NCI-H2081 (cell line): Measurements from ENCODE around the gene SMPDL3A.

Experiments
- DNase-seq, 2 experiments: peaks; one replicate each; lab custom pipeline; 2025; lab: John Stamatoyannopoulos, UW

SMPDL3A gene

DNA sequence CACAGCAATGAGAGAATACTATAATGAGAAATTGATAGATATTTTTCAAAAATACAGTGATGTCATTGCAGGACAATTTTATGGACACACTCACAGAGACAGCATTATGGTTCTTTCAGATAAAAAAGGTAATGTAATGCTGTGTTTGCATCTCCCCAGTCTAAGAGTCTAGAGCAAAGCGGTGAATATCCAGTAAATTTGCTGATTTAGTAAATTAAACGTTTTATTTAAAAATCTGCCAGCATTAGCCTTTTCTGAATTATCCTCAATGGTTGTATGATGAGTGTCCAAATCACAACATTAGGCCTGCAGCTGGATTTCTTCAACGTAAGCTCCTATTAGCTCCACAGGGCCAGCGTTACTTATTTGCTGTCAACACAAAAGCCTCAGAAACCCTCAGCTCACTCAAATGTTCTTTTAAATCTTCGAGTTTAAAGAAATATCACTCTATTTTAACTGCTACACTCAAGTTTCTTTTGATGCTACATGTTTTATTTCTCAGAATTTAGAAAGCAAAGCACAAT is 16.0 kb downstream of the SMPDL3A start:
- DNase-seq, result no peak

DNA sequence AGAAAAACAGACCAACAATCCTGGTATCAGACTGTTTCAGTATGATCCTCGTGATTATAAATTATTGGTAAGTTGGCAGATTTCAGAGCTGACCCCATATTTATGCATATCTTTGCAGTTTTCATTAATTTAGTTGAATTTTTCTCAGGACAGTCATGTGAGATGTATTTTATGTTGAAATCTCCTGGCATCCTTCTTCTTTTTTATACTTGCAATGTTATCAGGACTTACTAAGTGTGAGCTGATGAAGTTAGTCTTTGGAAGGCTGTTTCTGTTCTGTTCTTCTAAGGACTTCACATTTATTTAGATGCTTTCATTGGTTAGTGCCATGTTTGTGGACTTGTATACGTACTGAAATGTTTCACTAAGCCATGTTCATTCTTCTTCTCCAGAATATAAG is 17.2 kb downstream of the SMPDL3A start:
- DNase-seq, result no peak

DNA sequence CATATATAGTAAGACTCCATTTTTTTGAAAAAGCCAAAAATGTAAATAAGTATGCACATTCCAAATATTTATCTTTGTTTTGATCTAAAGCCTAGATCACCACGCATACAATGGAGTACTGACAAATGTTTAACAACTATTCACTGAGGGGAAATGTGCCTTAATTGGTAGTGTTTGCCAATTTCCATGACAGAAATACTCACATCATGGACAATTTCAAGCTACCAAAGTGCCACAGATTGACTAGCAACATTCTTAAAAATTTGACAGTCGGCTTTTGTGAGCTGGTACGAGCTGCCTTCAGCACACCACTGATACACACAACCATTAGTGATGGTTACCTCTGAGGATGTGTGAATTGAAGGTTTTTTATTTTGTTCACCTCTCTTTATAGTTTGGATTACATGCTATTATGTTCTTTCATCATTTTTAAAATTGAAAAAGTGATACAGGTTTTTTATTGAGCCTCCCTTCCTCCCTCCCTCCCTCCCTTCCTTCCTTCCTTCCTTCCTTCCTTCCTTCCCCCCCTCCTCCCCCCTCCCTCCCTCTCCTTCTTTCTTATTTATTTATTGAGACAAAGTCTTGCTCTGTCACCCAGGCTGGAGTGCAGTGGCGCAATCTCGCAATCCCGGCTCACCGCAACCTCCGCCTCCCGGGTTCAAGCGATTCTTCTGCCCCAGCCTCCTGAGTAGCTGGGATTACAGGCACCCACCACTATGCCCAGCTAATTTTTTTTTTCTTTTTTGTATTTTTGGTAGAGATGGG is 19.2 kb downstream of the SMPDL3A start:
- peak in 1 of 2 experiments; percentile 2 for DNase-seq

DNA sequence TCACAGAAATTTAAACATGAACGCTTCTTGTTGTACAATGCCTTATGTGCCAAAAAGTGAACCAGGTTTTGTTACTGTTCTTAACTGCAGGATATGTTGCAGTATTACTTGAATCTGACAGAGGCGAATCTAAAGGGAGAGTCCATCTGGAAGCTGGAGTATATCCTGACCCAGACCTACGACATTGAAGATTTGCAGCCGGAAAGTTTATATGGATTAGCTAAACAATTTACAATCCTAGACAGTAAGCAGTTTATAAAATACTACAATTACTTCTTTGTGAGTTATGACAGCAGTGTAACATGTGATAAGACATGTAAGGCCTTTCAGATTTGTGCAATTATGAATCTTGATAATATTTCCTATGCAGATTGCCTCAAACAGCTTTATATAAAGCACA is 19.9 kb downstream of the SMPDL3A start:
- DNase-seq, result no peak

DNA sequence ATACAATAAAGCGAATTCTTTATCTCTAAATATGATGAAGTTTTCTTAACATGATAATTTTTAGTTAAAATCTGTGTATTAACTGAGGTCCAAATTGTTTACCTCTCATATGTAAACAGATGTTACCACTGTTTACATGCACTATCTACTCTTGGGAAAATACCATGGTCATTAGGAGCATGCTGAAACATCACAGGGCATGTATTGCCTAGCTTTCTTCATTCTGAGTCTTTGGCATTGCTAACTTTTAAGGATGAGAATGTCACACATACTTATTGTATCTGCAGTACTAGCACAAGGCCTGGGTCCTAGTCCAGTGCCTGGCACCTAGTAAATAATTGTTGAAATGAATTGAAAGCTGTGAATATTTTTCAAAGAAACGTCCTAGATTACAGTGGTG is 20.6 kb downstream of the SMPDL3A start:
- DNase-seq, result no peak

DNA sequence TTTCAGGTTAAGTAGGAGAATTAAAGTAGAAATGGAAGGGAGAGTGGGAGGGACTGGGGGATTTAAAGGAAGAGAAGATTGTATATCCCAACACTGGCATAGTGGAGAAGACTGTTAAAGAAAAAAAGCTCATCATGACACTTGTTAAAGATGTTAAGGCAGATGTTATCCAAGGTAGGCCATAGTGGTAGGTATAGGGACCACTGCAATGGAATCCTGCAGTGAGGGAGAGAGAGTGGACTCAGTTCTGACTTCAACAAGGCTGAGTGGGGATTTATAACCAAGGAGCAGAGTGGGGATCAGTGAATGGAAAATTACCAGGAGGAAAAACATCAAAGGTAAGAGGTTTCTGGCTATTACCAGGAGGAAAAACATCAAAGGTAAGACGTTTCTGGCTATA is 21.1 kb downstream of the SMPDL3A start:
- no peak for DNase-seq

DNA sequence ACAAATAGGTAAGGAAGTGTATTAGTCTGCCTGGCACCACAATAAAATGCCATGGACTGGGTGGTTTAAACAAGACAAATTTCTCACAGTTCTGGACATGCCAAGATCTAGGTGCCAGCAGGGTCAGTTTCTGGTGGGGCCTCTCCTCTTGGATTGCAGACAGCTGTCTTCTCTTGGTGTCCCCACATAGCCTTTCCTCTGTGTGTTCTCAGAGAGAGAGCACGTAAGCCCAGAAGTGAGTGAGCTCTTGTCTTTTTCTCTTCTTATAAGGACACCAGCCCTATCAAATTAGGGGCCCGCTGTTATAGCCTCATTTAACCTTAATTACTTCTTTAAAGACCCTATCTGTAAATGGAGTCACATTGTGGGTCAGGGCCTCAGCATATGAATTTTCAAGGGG is 28.3 kb downstream of the SMPDL3A start:
- DNase-seq, result no peak

DNA sequence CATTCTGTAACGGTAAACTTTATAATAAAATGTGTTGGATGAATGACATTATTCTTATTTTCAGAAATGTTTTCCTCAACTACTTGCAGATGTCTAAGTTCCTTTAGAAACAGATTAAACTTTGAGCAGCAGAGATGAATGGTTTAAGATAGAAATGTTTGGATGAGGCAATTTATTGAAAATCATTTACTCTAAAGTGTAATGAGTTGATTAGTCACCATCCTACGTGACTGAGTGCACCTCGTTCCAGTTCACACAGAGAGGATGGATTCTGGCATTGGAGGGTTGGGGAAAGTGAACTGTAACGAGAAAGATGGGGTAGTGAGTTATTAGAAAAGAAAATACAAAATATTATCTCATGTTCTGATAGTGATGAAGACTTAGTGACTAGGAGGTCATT is 28.7 kb downstream of the SMPDL3A start:
- no peak for DNase-seq

DNA sequence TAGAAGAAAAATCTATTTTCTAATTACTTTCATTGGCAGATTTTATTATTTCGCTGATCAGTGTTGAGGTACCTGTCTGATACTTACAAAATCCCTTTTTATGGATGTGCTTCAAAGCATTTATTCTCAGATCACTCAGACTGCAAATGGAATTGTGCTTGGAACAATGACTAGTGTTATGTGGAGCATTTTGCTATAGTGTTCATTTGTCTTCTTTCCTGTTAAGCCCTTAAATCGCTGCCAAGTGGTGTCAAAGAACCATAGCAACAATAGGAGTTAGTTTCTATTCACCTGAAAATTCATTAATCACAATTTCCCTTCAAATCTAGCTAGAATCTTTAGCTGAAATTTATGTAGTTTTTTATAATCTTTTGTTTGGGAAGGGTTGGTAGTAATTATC is 29.8 kb downstream of the SMPDL3A start:
- DNase-seq, result peak in 1 of 2 experiments; percentile 54

DNA sequence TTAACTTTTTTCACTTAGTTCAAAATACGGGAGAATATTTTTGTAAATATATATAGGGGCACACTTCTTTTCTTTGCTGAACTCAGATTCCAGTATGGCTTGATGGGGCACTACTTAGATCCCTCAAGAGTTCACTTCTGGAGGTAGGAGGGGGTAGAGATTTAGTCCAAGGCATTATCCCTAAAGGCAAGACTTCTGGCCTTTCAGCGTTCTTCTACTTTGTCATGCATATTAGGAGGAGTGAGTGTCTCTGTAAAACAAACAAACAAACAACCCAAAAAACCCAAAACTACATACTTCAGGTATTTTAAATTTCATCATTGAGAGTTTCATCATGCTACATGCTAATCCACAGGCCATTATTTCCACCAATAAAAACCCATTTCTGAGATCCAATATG is 32.0 kb downstream of the SMPDL3A start:
- DNase-seq, result no peak

DNA sequence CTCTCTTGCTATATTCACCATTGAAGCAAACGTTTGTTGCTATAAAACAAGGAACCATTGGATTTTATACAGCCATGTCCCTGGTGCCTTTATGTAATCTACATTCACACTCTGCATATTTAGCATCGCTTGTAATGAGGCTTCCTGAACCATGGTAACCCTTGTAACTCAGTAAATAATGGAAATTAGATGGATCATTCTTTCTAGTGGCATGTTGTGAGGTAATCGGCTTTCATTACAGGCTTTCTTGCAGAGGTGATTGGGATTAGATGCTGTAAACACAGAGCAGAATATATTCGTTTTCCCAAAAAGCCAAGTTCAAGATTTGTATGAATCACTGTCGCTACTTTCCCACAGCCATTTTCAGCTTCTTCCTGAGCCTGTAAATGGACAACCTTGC is 36.1 kb downstream of the SMPDL3A start:
- DNase-seq, result peak in 1 of 2 experiments; percentile 20

DNA sequence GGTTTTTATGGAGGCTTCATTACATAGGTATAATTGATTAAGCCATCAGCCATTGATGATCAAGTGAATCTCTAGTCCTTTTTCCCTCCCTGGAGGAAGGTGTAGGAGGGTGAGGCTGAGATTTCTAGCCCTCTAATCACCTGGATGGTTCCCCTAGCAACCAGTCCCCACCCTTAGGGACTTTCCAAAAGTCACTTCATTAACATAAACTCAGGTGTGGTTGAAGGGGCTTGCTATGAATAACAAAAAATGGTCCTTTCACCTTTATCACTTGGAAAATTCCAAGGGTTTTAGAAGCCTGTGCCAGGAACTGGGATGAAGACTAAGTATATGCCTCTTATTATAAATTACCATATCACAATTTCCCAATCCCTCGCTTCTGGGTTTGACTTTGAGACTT is 40.4 kb downstream of the SMPDL3A start:
- no peak for DNase-seq

DNA sequence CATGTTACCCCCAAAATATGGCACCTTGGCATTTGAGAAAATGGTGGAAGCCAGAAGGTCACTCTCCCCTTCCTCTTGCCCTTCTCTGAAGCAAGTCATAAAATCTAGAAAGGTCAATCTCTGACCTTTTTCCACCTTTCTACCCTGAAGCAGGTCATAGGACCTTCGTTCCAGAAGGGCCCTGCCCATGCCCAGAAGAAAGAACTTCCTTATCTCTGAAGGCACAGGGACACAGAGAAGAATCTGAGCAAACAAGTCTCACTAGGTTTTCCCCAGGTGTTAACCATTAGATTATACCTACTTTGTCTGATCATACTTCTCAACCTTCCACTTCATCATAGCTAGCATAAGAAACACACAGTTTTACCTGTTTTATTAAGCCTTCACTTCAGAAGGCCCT is 42.5 kb downstream of the SMPDL3A start:
- DNase-seq, result no peak

DNA sequence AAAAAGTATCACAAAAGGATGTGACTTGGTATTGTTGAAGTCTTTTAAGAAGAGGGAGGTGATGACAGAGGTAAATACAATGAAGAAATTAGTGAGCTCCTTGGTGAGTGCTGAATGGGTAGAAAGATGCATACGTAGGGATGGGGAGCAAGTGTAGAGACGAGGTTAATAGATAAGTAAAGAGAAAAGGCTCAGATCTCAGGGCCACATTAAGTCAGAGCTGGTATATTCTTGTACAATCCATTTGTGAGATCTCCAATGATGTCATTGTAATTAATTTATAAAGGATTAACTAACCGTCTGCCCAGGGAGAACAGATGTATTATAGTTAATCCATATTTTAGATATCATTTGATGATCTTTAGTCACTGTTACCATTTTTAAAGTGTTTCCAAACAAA is 43.4 kb downstream of the SMPDL3A start:
- DNase-seq, result no peak

DNA sequence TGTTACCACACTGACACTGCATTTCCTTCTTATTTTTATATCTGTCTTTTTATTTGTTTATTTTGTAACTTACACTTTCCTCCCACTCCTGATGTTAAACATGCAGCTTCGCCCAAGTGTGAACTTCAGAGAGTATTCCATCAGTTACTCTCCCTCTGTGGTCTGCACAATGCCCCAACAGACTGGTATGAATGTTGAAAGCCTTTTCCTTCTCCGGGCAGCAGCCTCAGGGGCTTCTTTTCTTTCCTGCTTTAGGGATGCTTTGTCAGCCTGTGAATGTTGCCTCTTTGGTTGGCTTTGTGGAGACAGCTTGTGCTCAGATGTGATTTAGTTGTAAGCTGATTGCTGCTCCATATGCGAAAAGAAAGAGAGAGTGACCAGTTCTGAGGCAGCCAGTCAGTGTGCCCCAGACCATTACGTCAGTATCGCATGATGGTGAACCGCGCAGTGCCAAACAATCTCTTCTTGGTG is 44.0 kb downstream of the SMPDL3A start:
- no peak for DNase-seq

DNA sequence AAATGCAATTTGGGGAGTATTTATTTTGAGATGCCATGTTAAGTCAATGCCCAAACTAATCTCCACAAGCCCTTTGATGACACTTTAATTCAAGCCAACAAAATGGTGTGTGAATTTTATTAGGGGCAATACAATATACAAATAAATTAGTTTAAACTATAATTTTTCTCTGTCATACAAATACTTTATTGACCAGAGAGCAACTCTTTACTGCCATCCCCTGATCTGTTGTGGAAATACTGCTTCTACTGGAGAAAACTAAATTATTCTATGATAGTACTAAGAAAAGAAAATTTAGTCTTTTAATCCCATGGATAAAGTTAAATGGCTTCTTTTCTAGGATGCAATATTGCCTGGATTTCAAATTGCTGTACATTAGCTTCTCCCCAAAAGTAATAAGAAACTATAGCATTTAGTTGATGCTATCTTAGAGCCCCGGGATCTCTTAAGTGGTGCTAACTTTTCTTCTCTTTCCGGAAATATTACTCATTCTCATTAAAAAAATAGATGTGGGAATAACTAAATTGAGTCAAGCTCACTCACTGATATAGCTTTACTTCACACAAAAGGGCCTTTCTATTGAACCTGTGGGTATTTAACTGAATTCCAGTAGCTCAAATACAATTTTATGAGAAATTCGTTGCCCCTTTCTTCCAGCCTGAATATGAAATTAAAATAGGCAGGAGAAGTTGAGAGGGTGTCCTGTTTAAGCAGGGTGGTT is 49.2 kb downstream of the SMPDL3A start:
- peak in 1 of 2 experiments; percentile 4 for DNase-seq

DNA sequence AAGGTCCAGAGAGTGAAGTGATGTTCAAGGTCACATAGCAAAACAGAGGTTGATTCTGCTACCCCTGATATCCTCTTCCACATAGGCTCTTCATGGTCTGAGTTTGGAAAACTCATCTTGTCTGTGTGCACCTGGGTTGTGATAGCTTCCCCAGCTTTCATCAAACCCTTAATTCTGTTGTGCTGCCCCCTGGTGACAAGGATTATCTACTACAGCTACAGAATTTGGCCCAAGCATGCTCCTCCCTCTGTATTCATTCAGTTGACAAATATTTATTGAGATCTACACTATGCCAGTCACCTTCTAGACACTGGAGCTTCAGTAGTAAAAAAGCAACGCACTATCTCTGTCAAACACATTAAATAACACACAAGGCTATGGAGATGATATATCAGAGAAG is 50.4 kb downstream of the SMPDL3A start:
- DNase-seq, result peak; percentile 40 to 54

DNA sequence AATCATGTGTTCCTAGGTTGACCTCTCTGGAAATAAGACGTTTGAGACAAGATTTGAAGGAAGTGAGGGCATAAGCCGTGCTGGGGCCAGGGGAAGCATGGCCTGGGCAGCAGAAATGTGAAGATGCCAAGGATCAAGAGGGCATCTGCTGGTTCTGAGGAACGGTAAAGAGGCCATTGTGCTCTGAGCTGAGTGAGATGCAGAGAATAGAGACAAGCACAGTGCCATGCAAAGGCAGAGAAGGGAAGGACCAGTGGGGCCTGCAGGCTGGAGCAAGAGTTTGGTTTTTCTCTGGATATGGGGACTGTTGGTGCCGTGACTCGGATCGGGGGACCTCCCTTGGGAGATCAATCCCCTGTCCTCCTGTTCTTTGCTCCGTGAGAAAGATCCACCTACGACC is 50.8 kb downstream of the SMPDL3A start:
- DNase-seq, result no peak

DNA sequence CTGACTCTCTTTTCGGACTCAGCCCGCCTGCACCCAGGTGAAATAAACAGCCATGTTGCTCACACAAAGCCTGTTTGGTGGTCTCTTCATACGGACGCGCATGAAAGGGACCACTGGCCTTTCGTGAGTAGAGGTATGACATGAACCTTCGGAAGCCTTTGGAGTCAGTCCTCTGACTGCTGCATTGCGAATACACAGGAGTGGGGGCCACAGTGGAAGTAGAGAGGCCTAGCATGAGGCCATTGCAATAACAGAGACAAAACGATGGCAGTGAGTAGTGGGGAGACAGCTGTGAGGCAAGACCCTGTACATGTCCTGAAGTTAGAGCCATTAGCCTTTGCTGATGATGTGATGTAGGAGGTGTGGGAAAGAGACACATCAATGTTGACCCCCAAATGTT is 56.4 kb downstream of the SMPDL3A start:
- no peak for DNase-seq

DNA sequence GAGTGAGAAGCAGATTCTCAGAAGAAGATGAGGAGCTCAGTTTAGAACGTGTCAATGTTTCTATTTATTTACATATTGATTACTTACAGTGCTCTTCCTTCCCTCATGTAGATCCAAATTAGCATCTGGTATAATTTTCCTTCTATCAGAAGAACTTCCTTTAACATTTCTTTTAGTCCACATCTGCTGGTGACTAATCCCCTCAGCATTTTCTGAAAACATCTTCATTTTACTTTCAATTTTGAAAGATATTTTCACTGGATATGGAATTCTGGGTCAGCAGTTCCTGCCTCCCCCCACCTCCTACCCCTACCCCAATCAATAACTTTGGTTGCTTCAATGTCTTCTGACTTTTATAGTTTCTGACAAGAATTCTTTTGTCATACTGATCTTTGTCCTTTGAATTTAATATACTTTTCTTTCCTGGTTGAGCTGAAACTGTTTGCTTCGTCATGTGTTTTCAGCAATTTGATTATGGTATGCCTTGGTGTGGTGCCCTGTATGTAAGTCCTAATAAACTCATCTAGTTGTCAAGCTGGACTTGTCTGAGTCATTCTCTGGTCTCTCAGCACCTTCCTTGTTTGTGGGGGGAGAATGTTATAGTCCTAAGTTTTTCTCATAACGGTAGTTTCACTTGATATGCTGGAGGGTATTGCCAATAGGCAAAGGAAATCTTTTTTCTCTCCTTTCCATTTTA is 57.0 kb downstream of the SMPDL3A start:
- no peak for DNase-seq

DNA sequence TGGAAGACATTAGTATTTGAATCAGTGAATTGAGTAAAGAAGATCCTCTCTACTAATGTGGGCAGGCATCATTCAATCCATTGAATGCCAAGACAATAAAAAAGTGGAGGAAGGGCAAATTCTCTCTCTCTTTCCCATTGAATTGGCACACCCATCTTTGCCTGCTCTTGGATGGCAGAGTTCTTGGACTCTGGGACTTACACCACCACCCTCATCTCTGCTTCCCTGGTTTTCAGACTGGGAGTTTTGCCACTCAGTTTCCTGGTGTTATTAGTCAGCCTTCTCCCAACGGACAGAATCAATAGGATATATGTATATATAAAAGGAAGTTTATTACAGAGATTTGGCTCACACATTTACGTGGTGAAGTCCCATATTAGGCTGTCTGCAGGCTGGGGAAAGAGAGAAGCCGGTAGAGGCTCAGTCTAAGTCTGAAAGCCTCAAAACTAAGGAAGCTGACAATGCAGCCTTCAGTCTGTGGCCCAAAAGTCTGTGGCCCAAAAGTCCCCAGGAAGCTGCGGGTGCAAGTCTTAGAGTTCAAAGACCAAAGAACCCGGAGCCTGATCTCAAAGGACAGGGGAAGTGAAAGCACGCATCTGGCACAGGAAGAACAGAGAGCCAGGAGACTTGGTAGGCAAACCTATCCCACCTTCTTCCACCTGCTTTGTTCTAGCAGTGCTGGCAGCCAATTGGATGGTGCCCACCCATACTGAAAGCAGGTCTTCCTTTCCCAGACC is 64.4 kb downstream of the SMPDL3A start:
- DNase-seq, result no peak
